Epithelial cell of prostate (primary cell): ENCODE measurements around the gene FMN1.
A peak's percentile ranks its signal among the peaks of the same experiment; 100 is the strongest.

Source experiments
- DNase-seq: peaks from one replicate; pipeline ENCODE4 v3.0.0-alpha.2; 2011; ENCODE audit warnings: low read depth, low spot score
- H3K27ac ChIP-seq: fragments of 450-650 bp; 2 replicates; pipeline ENCODE4 v1.5.1; 2017; ENCODE audit warnings: mild to moderate bottlenecking

FMN1 gene

GRCh38 chr15:33099213-33099612 is 95.3 kb downstream of the FMN1 start:
- DNase-seq, result no peak
- peak overlapping the region; percentile 76 for H3K27ac ChIP-seq

- H3K27ac ChIP-seq, result peak overlapping the region; percentile 76
Measured at GRCh38 chr15:33098094-33099058, 96.1 kb downstream of the FMN1 start.

GRCh38 chr15:33096134-33096533 is 98.4 kb downstream of the FMN1 start:
- no peak for DNase-seq
- H3K27ac ChIP-seq, result no peak overlapping the region

More at GRCh38 chr15:33098094-33099058, 96.1 kb downstream of the FMN1 start:
- DNase-seq, result no peak

GRCh38 chr15:33095641-33096040 is 98.9 kb downstream of the FMN1 start:
- H3K27ac ChIP-seq, result no peak overlapping the region
- DNase-seq, result no peak

- no peak overlapping the region for H3K27ac ChIP-seq
- DNase-seq, result no peak
Measured at GRCh38 chr15:33094336-33094735, 100.2 kb downstream of the FMN1 start.

- DNase-seq, result no peak
- no peak overlapping the region for H3K27ac ChIP-seq
Measured at GRCh38 chr15:33093222-33093621, 101.3 kb downstream of the FMN1 start.

- DNase-seq, result no peak
- H3K27ac ChIP-seq, result no peak overlapping the region
Measured at GRCh38 chr15:33091983-33092693, 102.4 kb downstream of the FMN1 start.

- peak; percentile 52 for DNase-seq
- no peak overlapping the region for H3K27ac ChIP-seq
Measured at GRCh38 chr15:33089878-33090757, 104.4 kb downstream of the FMN1 start.

GRCh38 chr15:33089165-33089877 is 105.2 kb downstream of the FMN1 start:
- no peak for DNase-seq
- no peak overlapping the region for H3K27ac ChIP-seq

GRCh38 chr15:33086500-33087121 is 107.9 kb downstream of the FMN1 start:
- DNase-seq, result no peak
- H3K27ac ChIP-seq, result no peak overlapping the region

GRCh38 chr15:33084661-33085060 is 109.9 kb downstream of the FMN1 start:
- DNase-seq, result no peak
- H3K27ac ChIP-seq, result no peak overlapping the region

GRCh38 chr15:33083232-33084081 is 111.1 kb downstream of the FMN1 start:
- no peak for DNase-seq
- peak overlapping the region; percentile 61 for H3K27ac ChIP-seq

GRCh38 chr15:33080006-33080405 is 114.5 kb downstream of the FMN1 start:
- no peak overlapping the region for H3K27ac ChIP-seq
- DNase-seq, result no peak

GRCh38 chr15:33078607-33079006 is 115.9 kb downstream of the FMN1 start:
- H3K27ac ChIP-seq, result no peak overlapping the region
- DNase-seq, result no peak

- H3K27ac ChIP-seq, result no peak overlapping the region
- no peak for DNase-seq
Measured at GRCh38 chr15:33076937-33077336, 117.6 kb downstream of the FMN1 start.

GRCh38 chr15:33074942-33075341 is 119.6 kb downstream of the FMN1 start:
- no peak for DNase-seq
- H3K27ac ChIP-seq, result no peak overlapping the region

GRCh38 chr15:33074212-33074611 is 120.3 kb downstream of the FMN1 start:
- no peak overlapping the region for H3K27ac ChIP-seq

GRCh38 chr15:33071451-33071850 is 123.1 kb downstream of the FMN1 start:
- DNase-seq, result no peak
- no peak overlapping the region for H3K27ac ChIP-seq

More at GRCh38 chr15:33074212-33074611, 120.3 kb downstream of the FMN1 start:
- DNase-seq, result no peak
